Stomach (tissue), 4 donors: ENCODE measurements around the gene ASIC2.

Source experiments
- POLR2A ChIP-seq, 4 donors: fragments of 450-650 bp; IDR thresholded peaks; one replicate each; pipeline ENCODE4 v1.6.1; 2016; ENCODE audit warnings: antibody characterized with exemption in 4 of 4, control low read depth in 2 of 4, mild to moderate bottlenecking in 1 of 4, moderate library complexity in 1 of 4
- POLR2AphosphoS5 ChIP-seq, 3 donors: sonication (generic); formaldehyde crosslinking; IDR thresholded peaks; one replicate each; pipeline ENCODE4 v1.6.1; 2016; ENCODE audit warnings: antibody characterized with exemption in 3 of 3
- TF ChIP-seq, protein P1 (sequence below), 7 experiments: fragments of 450-650 bp in 4 of 7; fragments of 200-600 bp in 3 of 7; sonication (generic) in 3 of 7; IDR thresholded peaks; one replicate each; pipeline ENCODE4 v1.5.1; 2016 to 2019; ENCODE audit warnings: antibody characterized with exemption in 7 of 7, control low read depth in 2 of 7, mild to moderate bottlenecking in 1 of 7

DNA sequence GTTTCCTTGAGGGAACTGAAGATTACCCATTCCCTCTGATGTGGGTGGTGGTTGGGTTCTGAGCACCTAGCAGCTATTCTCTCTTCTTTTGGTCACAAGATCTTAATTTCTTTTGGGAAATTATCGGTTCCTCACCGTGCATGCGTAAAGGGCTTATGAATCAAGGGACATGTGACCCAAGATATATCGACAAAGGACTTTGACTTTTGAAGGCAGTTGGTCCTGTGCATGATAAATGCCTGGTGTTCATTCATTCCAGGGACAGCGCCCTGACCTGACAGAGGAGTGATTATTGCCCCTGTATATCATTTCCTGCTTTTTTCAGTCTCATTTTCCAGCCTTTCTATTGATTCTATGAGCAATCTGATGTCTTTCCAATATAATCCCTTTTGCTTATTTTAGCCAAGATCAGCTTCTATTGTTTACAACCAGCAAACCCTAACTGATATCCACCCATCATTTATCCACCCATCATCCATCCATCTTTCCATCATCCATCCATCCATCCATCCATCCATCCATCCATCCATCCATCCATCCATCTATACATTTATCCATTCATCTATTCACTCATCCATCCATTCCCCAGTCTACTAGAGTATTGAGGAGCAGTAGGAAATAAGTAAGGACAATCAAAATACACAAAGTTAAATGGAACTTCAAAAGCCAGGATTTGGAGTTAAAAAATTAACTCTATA, 25.1 kb downstream of the ASIC2 start:
- TF ChIP-seq, protein P1, sequence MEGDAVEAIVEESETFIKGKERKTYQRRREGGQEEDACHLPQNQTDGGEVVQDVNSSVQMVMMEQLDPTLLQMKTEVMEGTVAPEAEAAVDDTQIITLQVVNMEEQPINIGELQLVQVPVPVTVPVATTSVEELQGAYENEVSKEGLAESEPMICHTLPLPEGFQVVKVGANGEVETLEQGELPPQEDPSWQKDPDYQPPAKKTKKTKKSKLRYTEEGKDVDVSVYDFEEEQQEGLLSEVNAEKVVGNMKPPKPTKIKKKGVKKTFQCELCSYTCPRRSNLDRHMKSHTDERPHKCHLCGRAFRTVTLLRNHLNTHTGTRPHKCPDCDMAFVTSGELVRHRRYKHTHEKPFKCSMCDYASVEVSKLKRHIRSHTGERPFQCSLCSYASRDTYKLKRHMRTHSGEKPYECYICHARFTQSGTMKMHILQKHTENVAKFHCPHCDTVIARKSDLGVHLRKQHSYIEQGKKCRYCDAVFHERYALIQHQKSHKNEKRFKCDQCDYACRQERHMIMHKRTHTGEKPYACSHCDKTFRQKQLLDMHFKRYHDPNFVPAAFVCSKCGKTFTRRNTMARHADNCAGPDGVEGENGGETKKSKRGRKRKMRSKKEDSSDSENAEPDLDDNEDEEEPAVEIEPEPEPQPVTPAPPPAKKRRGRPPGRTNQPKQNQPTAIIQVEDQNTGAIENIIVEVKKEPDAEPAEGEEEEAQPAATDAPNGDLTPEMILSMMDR (IDR thresholded peaks at IDR 0.05) = no peak
- no peak for TF ChIP-seq POLR2A (IDR thresholded peaks at IDR 0.05)
- no peak for TF ChIP-seq POLR2AphosphoS5 (IDR thresholded peaks at IDR 0.05)
